ENCODE results near the gene LUZP2. TPM values are rescaled to one million over a fixed set of nuclear protein-coding genes. Genes with fewer than 3 reads are reported as not detected.

The LUZP2 gene
- 0.39 and 1.5 TPM in 2 replicates for total RNA-seq

DNA sequence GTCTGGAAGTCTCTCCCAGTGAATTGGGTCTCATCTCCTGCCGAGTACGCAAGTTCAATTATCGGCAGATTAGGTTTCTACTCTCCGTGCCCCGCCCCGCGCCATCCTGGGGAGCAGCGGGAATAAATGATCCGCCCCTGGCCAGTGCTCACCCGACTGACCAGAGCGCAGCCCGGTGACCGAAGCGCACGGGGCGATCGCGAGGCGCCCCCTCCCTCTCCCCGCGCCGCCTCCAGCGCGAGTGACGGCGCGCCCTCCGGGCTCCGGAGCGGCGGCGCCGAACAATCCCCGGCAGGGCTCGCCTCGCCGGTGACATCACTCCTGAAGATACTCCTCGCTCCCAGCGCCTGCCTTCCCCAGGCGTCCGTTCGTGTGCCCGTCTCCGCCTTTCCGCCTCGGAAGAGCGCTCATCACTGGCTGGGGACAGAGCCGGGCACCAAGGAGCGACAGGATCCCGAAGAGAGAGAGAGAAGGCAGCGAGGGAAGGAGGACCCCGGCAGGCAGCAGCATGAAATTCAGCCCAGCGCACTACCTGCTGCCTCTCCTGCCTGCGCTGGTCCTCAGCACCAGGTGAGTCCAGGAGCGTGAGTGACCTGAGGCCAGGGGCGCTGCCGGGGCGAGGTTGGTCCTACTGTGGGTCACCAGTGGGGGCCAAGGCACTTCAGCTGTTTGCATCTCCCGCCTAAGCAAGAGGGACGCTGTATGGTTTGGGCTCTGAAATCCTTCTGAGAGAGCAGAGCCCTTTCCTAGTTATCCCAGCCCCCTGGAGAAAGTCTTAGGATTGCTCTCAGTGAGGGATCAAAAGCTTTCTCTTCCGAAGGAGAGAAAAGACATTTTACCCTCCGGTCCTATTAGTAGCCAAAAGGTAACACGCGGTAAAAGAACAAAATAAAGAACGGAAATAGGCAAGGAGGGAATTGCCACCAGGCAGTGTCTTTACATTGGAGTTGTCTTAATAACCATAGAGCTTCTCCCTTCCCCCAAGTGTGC, at the start of gene LUZP2:
Gene LUZP2 (plus strand): TSS at position 318 of the 990 bp plus-strand sequence.

